Epithelial cell of esophagus (primary cell): ENCODE measurements around the gene OOSP3.
"Not testable (repeated sequence)": the region's sequence is repeated elsewhere in the genome, so short reads cannot be mapped to it uniquely, and the experiment has no call there.

Experiments
- DNase-seq: peaks from one replicate; pipeline ENCODE4 v3.0.0; 2010; ENCODE audit warnings: low read depth
- H3K4me3 ChIP-seq: 2 replicates; pipeline ENCODE4 v1.5.1; 2011; ENCODE audit warnings: mild to moderate bottlenecking, low read length, control low read depth
- CTCF ChIP-seq: IDR thresholded peaks from 2 replicates; pipeline ENCODE4 v1.5.1; 2011; ENCODE audit warnings: low read depth, mild to moderate bottlenecking, low read length, control low read depth, inconsistent platforms; ENCODE audit not compliant: insufficient read depth; ENCODE audit errors: missing control alignments

The OOSP3 gene

GRCh38 chr11:59846556-59846955 is 32.0 kb upstream of the OOSP3 start:
- no peak for DNase-seq
- no peak for TF ChIP-seq CTCF
- H3K4me3 ChIP-seq = no peak overlapping the region

DNA sequence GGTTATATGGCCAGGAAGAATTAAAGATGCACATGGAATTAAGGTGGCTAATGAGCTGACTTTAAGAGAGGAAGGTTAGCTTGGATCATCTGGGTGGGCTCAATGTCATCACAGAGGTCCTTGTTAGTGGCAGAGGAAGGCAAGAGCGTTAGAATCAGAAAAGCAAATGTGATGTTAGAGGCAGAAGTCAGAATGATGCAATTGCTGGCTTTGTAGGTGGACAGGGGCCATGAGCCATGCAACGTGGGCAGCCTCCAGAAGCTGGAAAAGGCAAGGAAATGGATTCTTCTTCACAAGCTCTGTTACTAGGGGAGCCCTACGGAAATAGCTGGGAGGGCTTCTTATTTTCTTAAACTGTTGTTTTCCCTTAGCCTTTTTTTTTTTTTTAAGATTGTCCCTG is 31.0 kb upstream of the OOSP3 start:
- TF ChIP-seq CTCF = no peak
- DNase-seq = no peak
- H3K4me3 ChIP-seq = no peak overlapping the region

DNA sequence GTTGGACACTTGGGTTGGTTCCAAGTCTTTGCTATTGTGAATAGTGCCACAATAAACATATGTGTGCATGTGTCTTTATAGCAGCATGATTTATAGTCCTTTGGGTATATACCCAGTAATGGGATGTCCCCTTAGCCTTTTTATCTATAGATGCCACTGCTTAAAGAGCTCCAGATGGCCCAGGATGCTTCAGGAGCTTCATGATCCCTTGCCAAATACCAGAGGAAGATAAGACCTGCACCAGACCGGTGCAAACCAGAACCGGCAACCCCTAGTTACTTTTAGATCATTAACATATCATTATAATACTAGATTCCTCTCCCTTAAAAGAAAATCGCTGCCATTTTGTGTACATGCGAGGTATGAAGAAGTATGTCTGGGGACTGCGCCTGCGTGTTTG is 30.1 kb upstream of the OOSP3 start:
- not testable (repeated sequence) for H3K4me3 ChIP-seq, DNase-seq

GRCh38 chr11:59849129-59849528 is 29.5 kb upstream of the OOSP3 start:
- no peak overlapping the region for H3K4me3 ChIP-seq
- TF ChIP-seq CTCF = no peak
- DNase-seq = no peak

DNA sequence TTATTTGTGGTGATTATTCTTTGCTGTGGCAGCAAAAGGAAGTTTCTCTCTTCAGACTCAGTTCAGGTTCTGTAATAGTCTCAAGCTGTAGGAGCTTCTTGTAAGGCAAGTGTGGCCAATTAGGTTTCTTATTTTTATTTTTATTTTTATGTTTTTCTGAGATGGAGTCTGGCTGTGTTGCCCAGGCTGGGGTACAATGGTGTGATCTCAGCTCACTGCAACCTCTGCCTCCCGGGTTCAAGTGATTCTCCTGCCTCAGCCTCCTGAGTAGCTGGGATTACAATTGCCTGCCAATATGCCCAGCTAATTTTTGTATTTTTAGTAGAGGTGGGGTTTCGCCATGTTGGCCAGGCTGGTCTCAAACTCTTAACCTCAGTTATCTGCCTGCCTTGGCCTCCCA is 29.0 kb upstream of the OOSP3 start:
- not testable (repeated sequence) for DNase-seq, H3K4me3 ChIP-seq

GRCh38 chr11:59851416-59851815 is 27.2 kb upstream of the OOSP3 start:
- H3K4me3 ChIP-seq, DNase-seq: not testable (repeated sequence)

DNA sequence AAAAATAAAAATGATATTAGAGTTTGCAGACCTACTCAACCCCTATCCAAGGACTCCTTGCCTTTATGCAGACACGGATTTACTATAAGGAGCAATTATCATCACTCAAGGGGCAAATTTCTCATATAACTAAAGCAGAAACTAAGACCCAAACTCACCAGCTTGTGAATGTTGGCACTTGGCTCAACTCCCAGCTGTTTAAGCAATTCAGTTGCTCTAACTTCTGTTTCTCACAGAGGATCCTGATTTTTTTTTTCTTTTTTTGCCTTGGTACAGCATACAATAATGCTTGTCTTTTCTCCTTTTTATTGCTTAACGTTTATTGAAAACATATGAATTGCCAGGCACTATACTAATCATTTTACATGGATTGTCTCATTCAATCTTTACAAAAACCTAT is 23.7 kb upstream of the OOSP3 start:
- no peak for DNase-seq
- TF ChIP-seq CTCF = no peak
- no peak overlapping the region for H3K4me3 ChIP-seq

DNA sequence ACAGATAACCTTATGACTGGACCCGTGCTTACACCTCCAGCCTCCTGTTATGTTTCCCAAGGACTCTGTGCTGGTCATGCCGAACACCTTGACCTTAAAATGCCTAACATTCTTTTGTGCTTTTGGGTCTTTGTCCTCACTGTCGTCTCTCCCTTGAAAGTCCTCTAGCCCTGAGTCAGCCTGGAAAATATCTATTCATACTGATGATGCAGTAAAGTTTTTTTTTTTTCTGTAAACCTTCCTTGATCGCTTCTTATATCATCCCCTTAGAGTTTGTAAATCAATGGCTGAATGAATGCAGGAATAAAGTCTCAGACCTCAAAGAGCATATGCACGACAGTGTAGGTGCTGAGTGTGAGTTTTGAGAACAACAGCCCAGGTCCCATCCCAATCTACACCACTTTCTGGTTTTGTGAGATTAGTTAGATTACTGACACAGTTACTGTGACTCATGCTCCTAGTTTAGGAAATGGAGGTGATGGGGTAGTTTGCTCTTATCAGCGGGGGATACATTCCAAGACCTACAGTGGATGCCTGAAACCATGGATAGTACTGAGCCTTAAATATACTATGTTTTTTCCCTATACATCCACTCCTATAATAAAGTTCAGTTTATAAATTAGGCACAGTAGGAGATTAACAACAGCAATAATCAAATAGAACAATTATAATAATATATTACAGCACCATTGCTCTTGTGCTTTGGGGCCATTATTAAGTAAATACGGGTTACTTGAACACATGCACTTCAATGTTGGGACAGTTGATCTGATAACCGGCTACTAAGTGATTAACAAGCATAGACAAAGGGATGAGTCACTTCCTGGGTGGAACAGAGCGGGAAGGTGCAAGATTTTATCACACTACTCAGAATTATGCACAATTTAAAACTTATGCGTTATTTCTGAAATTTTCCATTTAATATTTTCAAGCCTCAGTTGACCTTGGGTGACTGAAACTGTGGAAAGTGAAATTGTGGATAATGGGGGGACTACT is 20.8 kb upstream of the OOSP3 start:
- peak; percentile 68 for DNase-seq
- no peak overlapping the region for H3K4me3 ChIP-seq
- TF ChIP-seq CTCF = no peak

GRCh38 chr11:59859673-59860072 is 18.9 kb upstream of the OOSP3 start:
- H3K4me3 ChIP-seq = no peak overlapping the region
- no peak for TF ChIP-seq CTCF
- no peak for DNase-seq
